NT2/D1 (cell line): ENCODE results near the gene PRKN.

Experiments
- SUZ12 ChIP-seq: IDR thresholded peaks from 2 replicates; pipeline ENCODE4 v1.6.1; 2011; ENCODE audit not compliant: insufficient read length, insufficient read depth; ENCODE audit errors: extremely low read depth
- YY1 ChIP-seq: IDR thresholded peaks from 2 replicates; pipeline ENCODE4 v1.6.1; 2011; ENCODE audit not compliant: insufficient read length, insufficient read depth
- ZNF274 ChIP-seq: IDR thresholded peaks from 2 replicates; pipeline ENCODE4 v1.6.1; 2011; ENCODE audit warnings: mild to moderate bottlenecking, low read depth, low read length

- no peak for TF ChIP-seq YY1
- TF ChIP-seq ZNF274, result no peak
- no peak for TF ChIP-seq SUZ12
These were observed 1224.0 kb downstream of the PRKN start for GRCh38 chr6:161503570-161503969.
